ENCODE measurements around the gene ATAD1. TPM values are rescaled to one million over a fixed set of nuclear protein-coding genes. Genes with fewer than 3 reads are reported as not detected.
"Not testable (repeated sequence)": the region's sequence is repeated elsewhere in the genome, so short reads cannot be mapped to it uniquely, and the experiment has no call there.

The ATAD1 gene
- total and polyA plus RNA-seq, 3 donors from 2014 or later = 68.5 to 162 (median 107) TPM

GRCh38 chr10:87852089-87852488 is 34.1 kb upstream of the ATAD1 start:
- no peaks in the 10 kb centered on the region for H3K9me3 ChIP-seq
- H3K27ac ChIP-seq = no peak overlapping the region
- no peak overlapping the region for H3K4me3 ChIP-seq
- no peak for TF ChIP-seq POLR2A (IDR thresholded peaks at IDR 0.05)
- TF ChIP-seq, protein P1, sequence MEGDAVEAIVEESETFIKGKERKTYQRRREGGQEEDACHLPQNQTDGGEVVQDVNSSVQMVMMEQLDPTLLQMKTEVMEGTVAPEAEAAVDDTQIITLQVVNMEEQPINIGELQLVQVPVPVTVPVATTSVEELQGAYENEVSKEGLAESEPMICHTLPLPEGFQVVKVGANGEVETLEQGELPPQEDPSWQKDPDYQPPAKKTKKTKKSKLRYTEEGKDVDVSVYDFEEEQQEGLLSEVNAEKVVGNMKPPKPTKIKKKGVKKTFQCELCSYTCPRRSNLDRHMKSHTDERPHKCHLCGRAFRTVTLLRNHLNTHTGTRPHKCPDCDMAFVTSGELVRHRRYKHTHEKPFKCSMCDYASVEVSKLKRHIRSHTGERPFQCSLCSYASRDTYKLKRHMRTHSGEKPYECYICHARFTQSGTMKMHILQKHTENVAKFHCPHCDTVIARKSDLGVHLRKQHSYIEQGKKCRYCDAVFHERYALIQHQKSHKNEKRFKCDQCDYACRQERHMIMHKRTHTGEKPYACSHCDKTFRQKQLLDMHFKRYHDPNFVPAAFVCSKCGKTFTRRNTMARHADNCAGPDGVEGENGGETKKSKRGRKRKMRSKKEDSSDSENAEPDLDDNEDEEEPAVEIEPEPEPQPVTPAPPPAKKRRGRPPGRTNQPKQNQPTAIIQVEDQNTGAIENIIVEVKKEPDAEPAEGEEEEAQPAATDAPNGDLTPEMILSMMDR (IDR thresholded peaks at IDR 0.05) = no peak
- no peaks in the 10 kb centered on the region for H3K4me1 ChIP-seq
- no peaks in the 10 kb centered on the region for H3K27me3 ChIP-seq
- intact Hi-C loops (cut with DNase I; ENCODE audit: low total_unique reads) = loop anchor here (10.0 kb wide), 1 partner anchor 703 kb away; no protein-coding TSS in a partner anchor
- no peak for DNase-seq
- whole genome bisulfite sequencing, 2 donors = 92 to 100% methylated on average over 1 of the region's 1 CpG
- H3K36me3 ChIP-seq (ENCODE audit: low read depth, missing control alignments) = no peaks in the 10 kb centered on the region

GRCh38 chr10:87850742-87851205 is 32.7 kb upstream of the ATAD1 start:
- H3K4me3 ChIP-seq = no peak overlapping the region
- TF ChIP-seq, protein P1 (IDR thresholded peaks at IDR 0.05) = peak; percentile 37 to 47 (median 40)
- TF ChIP-seq POLR2A (IDR thresholded peaks at IDR 0.05) = no peak
- H3K27me3 ChIP-seq = no peaks in the 10 kb centered on the region
- H3K27ac ChIP-seq = no peak overlapping the region
- no peaks in the 10 kb centered on the region for H3K4me1 ChIP-seq
- DNase-seq = peak; percentile 79
- H3K9me3 ChIP-seq = no peaks in the 10 kb centered on the region
- H3K36me3 ChIP-seq (ENCODE audit: low read depth, missing control alignments) = no peaks in the 10 kb centered on the region
- 21 to 23% methylated on average over 5 of the region's 5 CpGs for WGBS, 2 donors
- intact Hi-C loops (cut with DNase I; ENCODE audit: low total_unique reads) = loop anchor here (10.0 kb wide), 1 partner anchor 704 kb away; no protein-coding TSS in a partner anchor

DNA sequence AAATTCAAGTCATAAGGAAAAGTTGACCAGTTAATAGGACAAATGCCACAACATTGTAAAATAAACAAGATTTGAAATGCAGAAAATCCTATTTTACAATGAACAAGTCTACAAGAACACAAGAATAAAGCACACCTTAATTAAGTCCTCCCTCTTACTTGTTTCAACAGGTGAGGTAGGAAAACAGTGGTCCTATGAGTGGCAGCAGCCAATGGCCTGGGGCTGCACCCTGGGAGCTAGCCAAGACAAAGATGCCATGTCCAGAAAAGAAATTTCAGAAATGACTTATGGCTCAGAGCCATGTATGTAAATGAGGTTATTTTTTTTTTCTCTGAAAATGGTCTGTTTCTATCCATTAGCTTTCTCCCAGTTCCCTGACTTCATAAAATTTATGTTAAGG is 31.0 kb upstream of the ATAD1 start:
- no peaks in the 10 kb centered on the region for H3K27me3 ChIP-seq
- DNase-seq = no peak
- no peaks in the 10 kb centered on the region for H3K36me3 ChIP-seq (ENCODE audit: low read depth, missing control alignments)
- no peak overlapping the region for H3K4me3 ChIP-seq
- no peak overlapping the region for H3K27ac ChIP-seq
- no peak for TF ChIP-seq POLR2A (IDR thresholded peaks at IDR 0.05)
- TF ChIP-seq, protein P1 (IDR thresholded peaks at IDR 0.05) = no peak
- H3K4me1 ChIP-seq = no peaks in the 10 kb centered on the region
- intact Hi-C loops (cut with DNase I; ENCODE audit: low total_unique reads) = no loop called here
- no peaks in the 10 kb centered on the region for H3K9me3 ChIP-seq

- Histone ChIP-seq H3K9me3 (no peaks in the 10 kb centered on the region), H3K27ac (no peak overlapping the region), H3K4me3 (no peak overlapping the region), H3K4me1 (no peaks in the 10 kb centered on the region), H3K36me3 (ENCODE audit: low read depth, missing control alignments) (no peaks in the 10 kb centered on the region), H3K27me3 (no peaks in the 10 kb centered on the region)
- no peak for DNase-seq
- TF ChIP-seq, protein P1 (IDR thresholded peaks at IDR 0.05) = no peak
- no peak for TF ChIP-seq POLR2A (IDR thresholded peaks at IDR 0.05)
- intact Hi-C loops (cut with DNase I; ENCODE audit: low total_unique reads) = no loop called here
These were observed 29.5 kb upstream of the ATAD1 start for GRCh38 chr10:87847550-87847949.

DNA sequence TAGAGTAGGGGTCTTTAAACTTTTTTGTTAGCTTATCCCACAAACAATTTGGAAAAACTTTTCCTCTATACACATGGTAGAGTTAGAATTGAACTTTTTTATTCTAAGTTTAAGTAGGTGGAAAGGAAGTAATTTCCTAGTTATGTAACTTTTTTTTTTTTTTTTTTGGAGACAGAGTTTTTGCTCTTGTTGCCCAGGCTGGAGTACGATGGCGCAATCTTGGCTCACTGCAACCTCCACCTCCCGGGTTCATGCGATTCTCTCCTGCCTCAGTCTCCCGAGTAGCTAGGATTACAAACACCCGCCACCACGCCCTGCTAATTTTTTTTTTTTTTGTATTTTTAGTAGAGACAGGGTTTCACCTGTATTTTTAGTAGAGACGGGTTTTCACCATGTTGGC is 28.7 kb upstream of the ATAD1 start:
- 96 to 97% methylated on average over 8 of the region's 8 CpGs for WGBS, 2 donors
- H3K4me1 ChIP-seq; H3K36me3 ChIP-seq (ENCODE audit: low read depth, missing control alignments); DNase-seq; H3K9me3 ChIP-seq; intact Hi-C loops (cut with DNase I; ENCODE audit: low total_unique reads); H3K27me3 ChIP-seq; H3K4me3 ChIP-seq; H3K27ac ChIP-seq: not testable (repeated sequence)

Measured in testis (tissue), 3 donors.